DMS53 treated with DMSO at 0.1 percent for 48 hours (cell line): ENCODE measurements around the gene COL20A1.
"Not testable (repeated sequence)": the region's sequence is repeated elsewhere in the genome, so short reads cannot be mapped to it uniquely, and the experiment has no call there.

Source experiments
- DNase-seq: peaks from one replicate; lab custom pipeline; 2025; ENCODE audit not compliant: unreplicated experiment; lab: John Stamatoyannopoulos, UW

The COL20A1 gene

GRCh38 chr20:63371291-63371865 is 78.4 kb downstream of the COL20A1 start:
- DNase-seq = no peak

- DNase-seq = no peak
These were observed 80.2 kb downstream of the COL20A1 start for GRCh38 chr20:63372971-63373885.

- no peak for DNase-seq
These were observed 81.0 kb downstream of the COL20A1 start for GRCh38 chr20:63373996-63374395.

GRCh38 chr20:63374504-63374903 is 81.5 kb downstream of the COL20A1 start:
- no peak for DNase-seq

- no peak for DNase-seq
These were observed 82.5 kb downstream of the COL20A1 start for GRCh38 chr20:63375438-63375837.

GRCh38 chr20:63376283-63377250 is 83.6 kb downstream of the COL20A1 start:
- DNase-seq = no peak

GRCh38 chr20:63377256-63377941 is 84.4 kb downstream of the COL20A1 start:
- no peak for DNase-seq

- DNase-seq = no peak
These were observed 85.0 kb downstream of the COL20A1 start for GRCh38 chr20:63377951-63378381.

GRCh38 chr20:63378626-63379025 is 85.6 kb downstream of the COL20A1 start:
- DNase-seq = no peak

- DNase-seq = no peak
These were observed 86.3 kb downstream of the COL20A1 start for GRCh38 chr20:63379296-63379695.

- not testable (repeated sequence) for DNase-seq
These were observed 86.9 kb downstream of the COL20A1 start for GRCh38 chr20:63379872-63380271.

GRCh38 chr20:63380346-63380870 is 87.4 kb downstream of the COL20A1 start:
- DNase-seq = no peak

- no peak for DNase-seq
These were observed 88.9 kb downstream of the COL20A1 start for GRCh38 chr20:63381781-63382431.

- no peak for DNase-seq
These were observed 89.7 kb downstream of the COL20A1 start for GRCh38 chr20:63382551-63383300.

- DNase-seq = no peak
These were observed 90.6 kb downstream of the COL20A1 start for GRCh38 chr20:63383556-63383955.

GRCh38 chr20:63384336-63384735 is 91.3 kb downstream of the COL20A1 start:
- DNase-seq = no peak
